IMR-90 (cell line): ENCODE measurements around the gene HSD17B7. TPM values are rescaled to one million over a fixed set of nuclear protein-coding genes. Genes with fewer than 3 reads are reported as not detected.

Experiments
- ATAC-seq: fragments of 200-7000 bp; cut with Tn5 transposase; 2 replicates; pipeline ENCODE4 v1.9.1; 2020; ENCODE audit warnings: low read depth, mild to moderate bottlenecking, moderate library complexity
- BruUV-seq: library from RNA; stranded (reverse); fragments of 400-500 nt; replicated peaks from 2 replicates; lab custom pipeline; 2021; lab: Mats Ljungman, UMichigan
- CTCF ChIA-PET: fragments of 300-600 bp; formaldehyde crosslinking; extraction: SDS; loops from one replicate; lab custom pipeline; 2021; ENCODE audit warnings: antibody characterized with exemption; lab: Yijun Ruan, JAX
- POLR2A ChIA-PET: fragments of 300-600 bp; sonication (Branson Sonifier 250); formaldehyde crosslinking; loops from one replicate; lab custom pipeline; 2022; ENCODE audit warnings: antibody characterized with exemption; ENCODE audit not compliant: unreplicated experiment; lab: Charles Lee
- DNase-seq: peaks from one replicate; pipeline ENCODE4 v3.0.0; 2013
- H2AFZ ChIP-seq: replicated peaks from 2 replicates; pipeline ENCODE3; 2013; ENCODE audit warnings: low read length, mild to moderate bottlenecking; ENCODE audit not compliant: poor library complexity
- H2AK5ac ChIP-seq: 2 replicates; pipeline ENCODE4 v1.6.1; 2013; ENCODE audit warnings: low read depth, low read length, inconsistent platforms
- H2AK9ac ChIP-seq: replicated peaks from 2 replicates; pipeline ENCODE3; 2013; ENCODE audit warnings: mild to moderate bottlenecking, low read depth, low read length, moderate library complexity; ENCODE audit not compliant: poor library complexity
- H2BK120ac ChIP-seq: 2 replicates; pipeline ENCODE4 v1.6.1; 2013; ENCODE audit warnings: low read depth, low read length, inconsistent platforms
- H2BK15ac ChIP-seq: 3 replicates; pipeline ENCODE4 v1.6.1; 2013; ENCODE audit warnings: low read depth, low read length, inconsistent platforms
- H2BK20ac ChIP-seq: 2 replicates; pipeline ENCODE4 v1.6.1; 2013; ENCODE audit warnings: low read depth, mild to moderate bottlenecking, inconsistent platforms, low read length, moderate library complexity
- H2BK5ac ChIP-seq: 2 replicates; pipeline ENCODE4 v1.6.1; 2013; ENCODE audit warnings: mild to moderate bottlenecking, low read depth, low read length, inconsistent platforms; ENCODE audit not compliant: poor library complexity, severe bottlenecking
- H3K14ac ChIP-seq: replicated peaks from 2 replicates; pipeline ENCODE4 v1.6.1; 2013; ENCODE audit warnings: low read depth, low read length, inconsistent platforms
- H3K18ac ChIP-seq: 2 replicates; pipeline ENCODE4 v1.6.1; 2013; ENCODE audit warnings: low read depth, low read length, control low read depth
- H3K23ac ChIP-seq: 2 replicates; pipeline ENCODE4 v1.6.1; 2013; ENCODE audit warnings: low read depth, low read length, inconsistent platforms
- H3K27ac ChIP-seq: 2 replicates; pipeline ENCODE4 v1.5.1; 2013; ENCODE audit warnings: mild to moderate bottlenecking, control low read depth, low read length; ENCODE audit not compliant: insufficient read depth
- H3K27me3 ChIP-seq: 2 replicates; pipeline ENCODE4 v1.6.1; 2013; ENCODE audit warnings: low read length; ENCODE audit not compliant: control insufficient read depth, insufficient read depth
- H3K36me3 ChIP-seq: 2 replicates; pipeline ENCODE4 v1.6.1; 2013; ENCODE audit warnings: low read length, mixed read lengths; ENCODE audit not compliant: control insufficient read depth, insufficient read depth
- H3K4ac ChIP-seq: 2 replicates; pipeline ENCODE4 v1.6.1; 2013; ENCODE audit warnings: low read depth, low read length, inconsistent platforms
- H3K4me1 ChIP-seq: 2 replicates; pipeline ENCODE4 v1.6.1; 2013; ENCODE audit warnings: low read length, mixed read lengths; ENCODE audit not compliant: control insufficient read depth, insufficient read depth
- H3K4me2 ChIP-seq: 2 replicates; pipeline ENCODE4 v1.6.1; 2013; ENCODE audit warnings: low read depth, mild to moderate bottlenecking, control low read depth, low read length, moderate library complexity
- H3K4me3 ChIP-seq: 2 replicates; pipeline ENCODE4 v1.5.1; 2013; ENCODE audit warnings: low read depth, mild to moderate bottlenecking, control low read depth, low read length, moderate library complexity; ENCODE audit not compliant: insufficient read depth
- H3K56ac ChIP-seq: 2 replicates; pipeline ENCODE4 v1.6.1; 2013; ENCODE audit warnings: low read length, inconsistent platforms; ENCODE audit not compliant: insufficient read depth; ENCODE audit errors: extremely low read depth
- H3K79me1 ChIP-seq, 2 experiments: 2 replicates each; pipeline ENCODE4 v1.6.1; 2013; ENCODE audit warnings: low read length in 2 of 2, inconsistent platforms in 1 of 2, low read depth in 1 of 2
- H3K9ac ChIP-seq: 2 replicates; pipeline ENCODE4 v1.6.1; 2013; ENCODE audit warnings: low read depth, low read length, control low read depth
- H3K9me1 ChIP-seq: 2 replicates; pipeline ENCODE4 v1.6.1; 2013; ENCODE audit warnings: low read length, inconsistent platforms; ENCODE audit not compliant: insufficient read depth
- H3K9me3 ChIP-seq: 2 replicates; pipeline ENCODE4 v1.6.1; 2013; ENCODE audit warnings: low read length; ENCODE audit not compliant: control insufficient read depth, insufficient read depth
- H4K20me1 ChIP-seq: 2 replicates; pipeline ENCODE4 v1.6.1; 2013; ENCODE audit warnings: low read length, inconsistent platforms; ENCODE audit not compliant: insufficient read depth
- H4K5ac ChIP-seq: 2 replicates; pipeline ENCODE4 v1.6.1; 2013; ENCODE audit warnings: mild to moderate bottlenecking, low read depth, low read length, control low read depth
- H4K8ac ChIP-seq, 2 experiments: 2 replicates each; pipeline ENCODE4 v1.6.1; 2013; ENCODE audit warnings: low read depth in 2 of 2, low read length in 2 of 2, control low read depth in 1 of 2, inconsistent platforms in 1 of 2
- H4K91ac ChIP-seq: 2 replicates; pipeline ENCODE4 v1.6.1; 2013; ENCODE audit warnings: low read depth, low read length, inconsistent platforms; ENCODE audit not compliant: insufficient read depth
- CEBPB ChIP-seq: IDR thresholded peaks from 2 replicates; pipeline ENCODE4 v1.6.1; 2012; ENCODE audit warnings: low read depth, low read length, improper control_type of control experiment
- ELK1 ChIP-seq: fragments of 150-350 bp; IDR thresholded peaks from 2 replicates; pipeline ENCODE4 v1.6.1; 2016; ENCODE audit warnings: low read depth, mild to moderate bottlenecking, low read length, moderate library complexity, borderline replicate concordance
- MAFK ChIP-seq: IDR thresholded peaks from 2 replicates; pipeline ENCODE4 v1.6.1; 2012; ENCODE audit warnings: low read depth, low read length, improper control_type of control experiment
- NFE2L2 ChIP-seq: fragments of 150-350 bp; IDR thresholded peaks from 2 replicates; pipeline ENCODE4 v1.6.1; 2016; ENCODE audit warnings: low read depth, mild to moderate bottlenecking, low read length
- POLR2A ChIP-seq: IDR thresholded peaks from 2 replicates; pipeline ENCODE4 v1.6.1; 2012; ENCODE audit warnings: mild to moderate bottlenecking, low read depth, low read length
- dilution Hi-C: fragments of 300-500 bp; cut with HindIII; formaldehyde crosslinking; loops from one replicate; pipeline ENCODE4 v1.14.3; 2018; ENCODE audit warnings: low sequenced_read_pairs; ENCODE audit not compliant: unreplicated experiment
- in situ Hi-C: fragments of 300-500 bp; cut with MboI; formaldehyde crosslinking; loops from 3 replicates; pipeline ENCODE4 v1.14.3; 2019; ENCODE audit warnings: low sequenced_read_pairs, inconsistent platforms, mixed read lengths
- intact Hi-C: fragments of 100-400 bp; cut with micrococcal nuclease; formaldehyde crosslinking; loops from 2 replicates; pipeline ENCODE4 v1.10.0; 2022
- polyA plus RNA-seq, 3 experiments: library from polyadenylated mRNA; depleted of rRNA; stranded (reverse); fragments of >200 nt; gene quantifications; 2 replicates each; pipeline ENCODE4 v1.2.3, GENCODE V29; 2012; ENCODE audit warnings: low replicate concordance in 1 of 3
- total RNA-seq: library from RNA; depleted of rRNA; stranded (reverse); fragments of >200 nt; gene quantifications from 2 replicates; pipeline ENCODE4 v1.2.3, GENCODE V29; 2012

The HSD17B7 gene
- total and polyA plus RNA-seq, 2 of the 4 experiments (the other 2 are of a cell fraction) = 10.6 to 17.7 TPM

GRCh38 chr1:162840250-162840839, 49.8 kb downstream of the HSD17B7 start:
- no peak for TF ChIP-seq CEBPB
- peak; percentile 91 for TF ChIP-seq MAFK
- no peak for TF ChIP-seq NFE2L2
- no peak for TF ChIP-seq ELK1
- TF ChIP-seq POLR2A = no peak
- no peak overlapping the region for H2AK9ac ChIP-seq
- intact Hi-C loops (no loop called here), dilution Hi-C loops (no loop called here), in situ Hi-C loops (no loop called here)
- ChIA-PET POLR2A (no interaction called here), CTCF (interaction anchor here (0.8 kb wide), 1 partner anchor 14 kb away, joined by 3 read pairs; no protein-coding TSS in a partner anchor)
- H2BK15ac ChIP-seq = no peak overlapping the region
- H3K4me1 ChIP-seq = peaks cover 1% of the 10 kb centered on the region
- DNase-seq (peak; percentile 32), ATAC-seq (peak; percentile 62)
- H4K91ac ChIP-seq = no peak overlapping the region
- no peak overlapping the region for H3K18ac ChIP-seq
- peaks cover 7% of the 10 kb centered on the region for H3K9me3 ChIP-seq
- no peaks in the 10 kb centered on the region for H3K9me1 ChIP-seq
- H2AK5ac ChIP-seq = no peak overlapping the region
- no peak overlapping the region for H3K14ac ChIP-seq
- no peaks in the 10 kb centered on the region for H3K36me3 ChIP-seq
- H4K20me1 ChIP-seq = no peaks in the 10 kb centered on the region
- no peak overlapping the region for H4K5ac ChIP-seq
- no peak overlapping the region for H3K9ac ChIP-seq
- no peak overlapping the region for H3K27ac ChIP-seq
- H3K79me1 ChIP-seq = no peaks in the 10 kb centered on the region
- no peaks in the 10 kb centered on the region for H3K27me3 ChIP-seq
- H3K4me3 ChIP-seq = no peak overlapping the region
- BruUV-seq = no TSS peak
- no peak overlapping the region for H3K4ac ChIP-seq
- no peak overlapping the region for H3K4me2 ChIP-seq
- H4K8ac ChIP-seq = no peak overlapping the region
- H3K23ac ChIP-seq = no peak overlapping the region
- H3K56ac ChIP-seq = no peak overlapping the region
- H2BK5ac ChIP-seq = no peak overlapping the region
- no peak overlapping the region for H2BK120ac ChIP-seq
- H2AFZ ChIP-seq = no peak overlapping the region
- H2BK20ac ChIP-seq = no peak overlapping the region
